Measurements from ENCODE around the gene BDNF. TPM values are rescaled to one million over a fixed set of nuclear protein-coding genes. Genes with fewer than 3 reads are reported as not detected.
"Not testable (repeated sequence)": the region's sequence is repeated elsewhere in the genome, so short reads cannot be mapped to it uniquely, and the experiment has no call there.

BDNF gene
- total RNA-seq, 1 experiment from 2014 or later, result 4.8 TPM

DNA sequence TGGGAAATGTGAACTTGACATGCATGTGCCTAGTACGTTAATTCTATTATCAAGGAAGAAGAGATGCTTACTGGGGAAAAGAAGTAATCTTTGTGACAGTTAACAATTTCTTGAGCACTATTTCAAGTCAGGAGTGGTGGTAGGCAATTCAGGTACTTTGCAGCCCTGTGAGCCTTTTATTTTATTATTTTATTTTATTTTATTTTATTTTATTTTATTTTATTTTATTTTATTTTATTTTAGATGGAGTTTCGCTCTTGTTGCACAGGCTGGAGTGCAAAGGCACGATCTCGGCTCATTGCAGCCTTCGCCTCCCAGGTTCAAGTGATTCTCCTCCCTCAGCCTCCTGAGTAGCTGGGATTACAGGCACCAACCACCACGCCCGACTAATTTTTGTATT, 31.5 kb upstream of the BDNF start:
- DNase-seq (ENCODE audit: low spot score); H3K9me3 Mint-ChIP-seq; H3K27ac Mint-ChIP-seq; H3K4me1 Mint-ChIP-seq; POLR2A ChIA-PET; H3K4me3 Mint-ChIP-seq; ATAC-seq; H3K36me3 Mint-ChIP-seq: not testable (repeated sequence)
- TF ChIP-seq HMGA2 (CRISPR knock-in tag; IDR thresholded peaks at IDR 0.05), result peak; percentile 92
- CTCF ChIA-PET, result interaction anchor here (0.6 kb wide), 1 partner anchor 33 kb away, joined by 3 read pairs; no protein-coding TSS in a partner anchor
- peaks cover 34% of the 10 kb centered on the region for H3K27me3 Mint-ChIP-seq (ENCODE audit: low read depth)

DNA sequence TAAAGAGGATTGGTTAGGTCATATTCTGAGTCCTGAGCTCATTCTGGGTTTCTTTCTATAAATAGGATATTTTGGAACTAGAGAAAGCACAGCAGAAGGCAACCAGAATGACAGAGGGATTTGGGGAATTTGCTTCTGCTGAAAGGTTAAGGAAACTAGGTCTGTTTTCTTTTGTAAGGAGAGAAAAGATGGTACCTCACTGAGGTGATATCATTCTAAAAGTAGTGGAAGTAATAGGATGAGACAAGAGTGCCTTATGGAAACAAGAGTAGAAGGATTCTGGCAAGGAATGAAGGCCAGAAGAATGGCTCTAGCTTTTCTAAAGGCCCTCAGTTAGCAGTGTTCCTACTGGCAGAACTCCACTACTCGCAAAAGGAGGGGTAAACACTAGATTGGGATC, 26.7 kb upstream of the BDNF start:
- no peaks in the 10 kb centered on the region for H3K9me3 Mint-ChIP-seq
- TF ChIP-seq CBFB (CRISPR knock-in tag; IDR thresholded peaks at IDR 0.05; ENCODE audit: low read depth) (no peak), ZNF396 (CRISPR knock-in tag; IDR thresholded peaks at IDR 0.05; ENCODE audit: borderline replicate concordance) (no peak), RORB (CRISPR knock-in tag; IDR thresholded peaks at IDR 0.05) (no peak), RELA (CRISPR knock-in tag; IDR thresholded peaks at IDR 0.05; ENCODE audit: borderline replicate concordance) (no peak), ZNF423 (CRISPR knock-in tag; IDR thresholded peaks at IDR 0.05) (no peak), GABPB1 (CRISPR knock-in tag; IDR thresholded peaks at IDR 0.05) (no peak), ZNF232 (CRISPR knock-in tag; IDR thresholded peaks at IDR 0.05) (no peak), ZBTB21 (CRISPR knock-in tag; IDR thresholded peaks at IDR 0.05; ENCODE audit: borderline replicate concordance) (no peak), MLX (CRISPR knock-in tag; IDR thresholded peaks at IDR 0.05) (no peak), ZNF425 (CRISPR knock-in tag; conservative IDR thresholded peaks at IDR 0.05) (no peak), KAT7 (CRISPR knock-in tag; IDR thresholded peaks at IDR 0.05; ENCODE audit: borderline replicate concordance) (no peak), ATF6 (CRISPR knock-in tag; IDR thresholded peaks at IDR 0.05) (no peak), ZNF263 (CRISPR knock-in tag; IDR thresholded peaks at IDR 0.05; ENCODE audit: low read depth) (no peak), PREB (CRISPR knock-in tag; IDR thresholded peaks at IDR 0.05; ENCODE audit: borderline replicate concordance) (no peak), HMGXB4 (CRISPR knock-in tag; IDR thresholded peaks at IDR 0.05) (no peak)
- TF ChIP-seq, protein P1, sequence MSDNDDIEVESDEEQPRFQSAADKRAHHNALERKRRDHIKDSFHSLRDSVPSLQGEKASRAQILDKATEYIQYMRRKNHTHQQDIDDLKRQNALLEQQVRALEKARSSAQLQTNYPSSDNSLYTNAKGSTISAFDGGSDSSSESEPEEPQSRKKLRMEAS (CRISPR knock-in tag; IDR thresholded peaks at IDR 0.05), result no peak
- TF ChIP-seq, protein P2, sequence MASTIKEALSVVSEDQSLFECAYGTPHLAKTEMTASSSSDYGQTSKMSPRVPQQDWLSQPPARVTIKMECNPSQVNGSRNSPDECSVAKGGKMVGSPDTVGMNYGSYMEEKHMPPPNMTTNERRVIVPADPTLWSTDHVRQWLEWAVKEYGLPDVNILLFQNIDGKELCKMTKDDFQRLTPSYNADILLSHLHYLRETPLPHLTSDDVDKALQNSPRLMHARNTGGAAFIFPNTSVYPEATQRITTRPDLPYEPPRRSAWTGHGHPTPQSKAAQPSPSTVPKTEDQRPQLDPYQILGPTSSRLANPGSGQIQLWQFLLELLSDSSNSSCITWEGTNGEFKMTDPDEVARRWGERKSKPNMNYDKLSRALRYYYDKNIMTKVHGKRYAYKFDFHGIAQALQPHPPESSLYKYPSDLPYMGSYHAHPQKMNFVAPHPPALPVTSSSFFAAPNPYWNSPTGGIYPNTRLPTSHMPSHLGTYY (CRISPR knock-in tag; IDR thresholded peaks at IDR 0.05), result no peak
- TF ChIP-seq, protein P3, sequence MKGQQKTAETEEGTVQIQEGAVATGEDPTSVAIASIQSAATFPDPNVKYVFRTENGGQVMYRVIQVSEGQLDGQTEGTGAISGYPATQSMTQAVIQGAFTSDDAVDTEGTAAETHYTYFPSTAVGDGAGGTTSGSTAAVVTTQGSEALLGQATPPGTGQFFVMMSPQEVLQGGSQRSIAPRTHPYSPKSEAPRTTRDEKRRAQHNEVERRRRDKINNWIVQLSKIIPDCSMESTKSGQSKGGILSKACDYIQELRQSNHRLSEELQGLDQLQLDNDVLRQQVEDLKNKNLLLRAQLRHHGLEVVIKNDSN (CRISPR knock-in tag; IDR thresholded peaks at IDR 0.05), result no peak
- TF ChIP-seq, protein P4, sequence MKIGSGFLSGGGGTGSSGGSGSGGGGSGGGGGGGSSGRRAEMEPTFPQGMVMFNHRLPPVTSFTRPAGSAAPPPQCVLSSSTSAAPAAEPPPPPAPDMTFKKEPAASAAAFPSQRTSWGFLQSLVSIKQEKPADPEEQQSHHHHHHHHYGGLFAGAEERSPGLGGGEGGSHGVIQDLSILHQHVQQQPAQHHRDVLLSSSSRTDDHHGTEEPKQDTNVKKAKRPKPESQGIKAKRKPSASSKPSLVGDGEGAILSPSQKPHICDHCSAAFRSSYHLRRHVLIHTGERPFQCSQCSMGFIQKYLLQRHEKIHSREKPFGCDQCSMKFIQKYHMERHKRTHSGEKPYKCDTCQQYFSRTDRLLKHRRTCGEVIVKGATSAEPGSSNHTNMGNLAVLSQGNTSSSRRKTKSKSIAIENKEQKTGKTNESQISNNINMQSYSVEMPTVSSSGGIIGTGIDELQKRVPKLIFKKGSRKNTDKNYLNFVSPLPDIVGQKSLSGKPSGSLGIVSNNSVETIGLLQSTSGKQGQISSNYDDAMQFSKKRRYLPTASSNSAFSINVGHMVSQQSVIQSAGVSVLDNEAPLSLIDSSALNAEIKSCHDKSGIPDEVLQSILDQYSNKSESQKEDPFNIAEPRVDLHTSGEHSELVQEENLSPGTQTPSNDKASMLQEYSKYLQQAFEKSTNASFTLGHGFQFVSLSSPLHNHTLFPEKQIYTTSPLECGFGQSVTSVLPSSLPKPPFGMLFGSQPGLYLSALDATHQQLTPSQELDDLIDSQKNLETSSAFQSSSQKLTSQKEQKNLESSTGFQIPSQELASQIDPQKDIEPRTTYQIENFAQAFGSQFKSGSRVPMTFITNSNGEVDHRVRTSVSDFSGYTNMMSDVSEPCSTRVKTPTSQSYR (CRISPR knock-in tag; IDR thresholded peaks at IDR 0.05), result no peak
- DNase-seq (ENCODE audit: low spot score) (no peak), ATAC-seq (no peak)
- CTCF ChIA-PET, result interaction anchor here (1.3 kb wide), 1 partner anchor 28 kb away, joined by 3 read pairs; no protein-coding TSS in a partner anchor
- H3K27me3 Mint-ChIP-seq (ENCODE audit: low read depth), result peaks cover 71% of the 10 kb centered on the region
- peaks cover 7% of the 10 kb centered on the region for H3K4me1 Mint-ChIP-seq
- no peak overlapping the region for H3K27ac Mint-ChIP-seq
- POLR2A ChIA-PET, result no interaction called here
- no peaks in the 10 kb centered on the region for H3K36me3 Mint-ChIP-seq
- no peak overlapping the region for H3K4me3 Mint-ChIP-seq
